IMR-90 (cell line): Measurements from ENCODE around the gene SLC25A44. TPM values are rescaled to one million over a fixed set of nuclear protein-coding genes. Genes with fewer than 3 reads are reported as not detected.

Source experiments
- ATAC-seq: fragments of 200-7000 bp; cut with Tn5 transposase; 2 replicates; pipeline ENCODE4 v1.9.1; 2020; ENCODE audit warnings: low read depth, mild to moderate bottlenecking, moderate library complexity
- BruUV-seq: library from RNA; stranded (reverse); fragments of 400-500 nt; replicated peaks from 2 replicates; lab custom pipeline; 2021; lab: Mats Ljungman, UMichigan
- CTCF ChIA-PET: fragments of 300-600 bp; formaldehyde crosslinking; extraction: SDS; loops from one replicate; lab custom pipeline; 2021; ENCODE audit warnings: antibody characterized with exemption; lab: Yijun Ruan, JAX
- POLR2A ChIA-PET: fragments of 300-600 bp; sonication (Branson Sonifier 250); formaldehyde crosslinking; loops from one replicate; lab custom pipeline; 2022; ENCODE audit warnings: antibody characterized with exemption; ENCODE audit not compliant: unreplicated experiment; lab: Charles Lee
- DNase-seq: peaks from one replicate; pipeline ENCODE4 v3.0.0; 2013
- H2AFZ ChIP-seq: replicated peaks from 2 replicates; pipeline ENCODE3; 2013; ENCODE audit warnings: low read length, mild to moderate bottlenecking; ENCODE audit not compliant: poor library complexity
- H2AK5ac ChIP-seq: 2 replicates; pipeline ENCODE4 v1.6.1; 2013; ENCODE audit warnings: low read depth, low read length, inconsistent platforms
- H2AK9ac ChIP-seq: replicated peaks from 2 replicates; pipeline ENCODE3; 2013; ENCODE audit warnings: mild to moderate bottlenecking, low read depth, low read length, moderate library complexity; ENCODE audit not compliant: poor library complexity
- H2BK120ac ChIP-seq: 2 replicates; pipeline ENCODE4 v1.6.1; 2013; ENCODE audit warnings: low read depth, low read length, inconsistent platforms
- H2BK15ac ChIP-seq: 3 replicates; pipeline ENCODE4 v1.6.1; 2013; ENCODE audit warnings: low read depth, low read length, inconsistent platforms
- H2BK20ac ChIP-seq: 2 replicates; pipeline ENCODE4 v1.6.1; 2013; ENCODE audit warnings: low read depth, mild to moderate bottlenecking, inconsistent platforms, low read length, moderate library complexity
- H2BK5ac ChIP-seq: 2 replicates; pipeline ENCODE4 v1.6.1; 2013; ENCODE audit warnings: mild to moderate bottlenecking, low read depth, low read length, inconsistent platforms; ENCODE audit not compliant: poor library complexity, severe bottlenecking
- H3K14ac ChIP-seq: replicated peaks from 2 replicates; pipeline ENCODE4 v1.6.1; 2013; ENCODE audit warnings: low read depth, low read length, inconsistent platforms
- H3K18ac ChIP-seq: 2 replicates; pipeline ENCODE4 v1.6.1; 2013; ENCODE audit warnings: low read depth, low read length, control low read depth
- H3K23ac ChIP-seq: 2 replicates; pipeline ENCODE4 v1.6.1; 2013; ENCODE audit warnings: low read depth, low read length, inconsistent platforms
- H3K27ac ChIP-seq: 2 replicates; pipeline ENCODE4 v1.5.1; 2013; ENCODE audit warnings: mild to moderate bottlenecking, control low read depth, low read length; ENCODE audit not compliant: insufficient read depth
- H3K27me3 ChIP-seq: 2 replicates; pipeline ENCODE4 v1.6.1; 2013; ENCODE audit warnings: low read length; ENCODE audit not compliant: control insufficient read depth, insufficient read depth
- H3K36me3 ChIP-seq: 2 replicates; pipeline ENCODE4 v1.6.1; 2013; ENCODE audit warnings: low read length, mixed read lengths; ENCODE audit not compliant: control insufficient read depth, insufficient read depth
- H3K4ac ChIP-seq: 2 replicates; pipeline ENCODE4 v1.6.1; 2013; ENCODE audit warnings: low read depth, low read length, inconsistent platforms
- H3K4me1 ChIP-seq: 2 replicates; pipeline ENCODE4 v1.6.1; 2013; ENCODE audit warnings: low read length, mixed read lengths; ENCODE audit not compliant: control insufficient read depth, insufficient read depth
- H3K4me2 ChIP-seq: 2 replicates; pipeline ENCODE4 v1.6.1; 2013; ENCODE audit warnings: low read depth, mild to moderate bottlenecking, control low read depth, low read length, moderate library complexity
- H3K4me3 ChIP-seq: 2 replicates; pipeline ENCODE4 v1.5.1; 2013; ENCODE audit warnings: low read depth, mild to moderate bottlenecking, control low read depth, low read length, moderate library complexity; ENCODE audit not compliant: insufficient read depth
- H3K56ac ChIP-seq: 2 replicates; pipeline ENCODE4 v1.6.1; 2013; ENCODE audit warnings: low read length, inconsistent platforms; ENCODE audit not compliant: insufficient read depth; ENCODE audit errors: extremely low read depth
- H3K79me1 ChIP-seq, 2 experiments: 2 replicates each; pipeline ENCODE4 v1.6.1; 2013; ENCODE audit warnings: low read length in 2 of 2, inconsistent platforms in 1 of 2, low read depth in 1 of 2
- H3K9ac ChIP-seq: 2 replicates; pipeline ENCODE4 v1.6.1; 2013; ENCODE audit warnings: low read depth, low read length, control low read depth
- H3K9me1 ChIP-seq: 2 replicates; pipeline ENCODE4 v1.6.1; 2013; ENCODE audit warnings: low read length, inconsistent platforms; ENCODE audit not compliant: insufficient read depth
- H3K9me3 ChIP-seq: 2 replicates; pipeline ENCODE4 v1.6.1; 2013; ENCODE audit warnings: low read length; ENCODE audit not compliant: control insufficient read depth, insufficient read depth
- H4K20me1 ChIP-seq: 2 replicates; pipeline ENCODE4 v1.6.1; 2013; ENCODE audit warnings: low read length, inconsistent platforms; ENCODE audit not compliant: insufficient read depth
- H4K5ac ChIP-seq: 2 replicates; pipeline ENCODE4 v1.6.1; 2013; ENCODE audit warnings: mild to moderate bottlenecking, low read depth, low read length, control low read depth
- H4K8ac ChIP-seq, 2 experiments: 2 replicates each; pipeline ENCODE4 v1.6.1; 2013; ENCODE audit warnings: low read depth in 2 of 2, low read length in 2 of 2, control low read depth in 1 of 2, inconsistent platforms in 1 of 2
- H4K91ac ChIP-seq: 2 replicates; pipeline ENCODE4 v1.6.1; 2013; ENCODE audit warnings: low read depth, low read length, inconsistent platforms; ENCODE audit not compliant: insufficient read depth
- BHLHE40 ChIP-seq: fragments of 150-350 bp; IDR thresholded peaks from 2 replicates; pipeline ENCODE4 v1.6.1; 2016; ENCODE audit warnings: mild to moderate bottlenecking, low read depth, low read length
- WGBS, 2 experiments: methylation state at CpG; one replicate each; pipeline versions ENCODE4 v1.1.5 to v1.1.7; 2013; ENCODE audit warnings: missing lambda C conversion rate in 2 of 2; ENCODE audit not compliant: insufficient read length in 1 of 2; ENCODE audit errors: extremely low coverage in 2 of 2; 5-methylcytosine and 5-hydroxymethylcytosine counted together
- dilution Hi-C: fragments of 300-500 bp; cut with HindIII; formaldehyde crosslinking; loops from one replicate; pipeline ENCODE4 v1.14.3; 2018; ENCODE audit warnings: low sequenced_read_pairs; ENCODE audit not compliant: unreplicated experiment
- in situ Hi-C: fragments of 300-500 bp; cut with MboI; formaldehyde crosslinking; loops from 3 replicates; pipeline ENCODE4 v1.14.3; 2019; ENCODE audit warnings: low sequenced_read_pairs, inconsistent platforms, mixed read lengths
- intact Hi-C: fragments of 100-400 bp; cut with micrococcal nuclease; formaldehyde crosslinking; loops from 2 replicates; pipeline ENCODE4 v1.10.0; 2022
- polyA plus RNA-seq, 3 experiments: library from polyadenylated mRNA; depleted of rRNA; stranded (reverse); fragments of >200 nt; gene quantifications; 2 replicates each; pipeline ENCODE4 v1.2.3, GENCODE V29; 2012; ENCODE audit warnings: low replicate concordance in 1 of 3
- total RNA-seq: library from RNA; depleted of rRNA; stranded (reverse); fragments of >200 nt; gene quantifications from 2 replicates; pipeline ENCODE4 v1.2.3, GENCODE V29; 2012

Gene SLC25A44
- total and polyA plus RNA-seq, 2 of the 4 experiments (the other 2 are of a cell fraction) = 12.7 to 20.2 TPM

- Histone ChIP-seq H2BK20ac (no peak overlapping the region), H4K91ac (no peak overlapping the region), H3K79me1 (peaks cover 14 to 31% of the 10 kb centered on the region in 2 experiments), H3K4me2 (no peak overlapping the region), H3K27ac (no peak overlapping the region), H3K4me1 (peaks cover 9% of the 10 kb centered on the region), H4K20me1 (peaks cover 24% of the 10 kb centered on the region), H3K4me3 (no peak overlapping the region), H4K8ac (no peak overlapping the region), H2AFZ (no peak overlapping the region), H3K18ac (no peak overlapping the region), H3K9ac (no peak overlapping the region), H3K4ac (no peak overlapping the region), H4K5ac (no peak overlapping the region), H3K56ac (no peak overlapping the region), H3K14ac (no peak overlapping the region), H2AK5ac (no peak overlapping the region), H2BK120ac (no peak overlapping the region), H2AK9ac (no peak overlapping the region), H3K23ac (no peak overlapping the region), H3K27me3 (no peaks in the 10 kb centered on the region), H2BK5ac (no peak overlapping the region), H3K36me3 (peaks cover 70% of the 10 kb centered on the region), H2BK15ac (no peak overlapping the region), H3K9me3 (no peaks in the 10 kb centered on the region), H3K9me1 (peaks cover 9% of the 10 kb centered on the region; the same call in 1 of the 2 replicates)
- CTCF ChIA-PET = interaction anchor here (1.1 kb wide), 1 partner anchor 26 kb away, joined by 6 read pairs; no protein-coding TSS in a partner anchor
- dilution Hi-C loops (no loop called here), intact Hi-C loops (no loop called here), in situ Hi-C loops (no loop called here)
- DNase-seq (no peak), ATAC-seq (no peak)
- no CpG with 5 or more reads among the region's 3 CpGs for WGBS, 2 experiments
- no peak for TF ChIP-seq BHLHE40
- POLR2A ChIA-PET = interaction anchor here (0.5 kb wide), 1 partner anchor 252 kb away, joined by 6 read pairs; no protein-coding TSS in a partner anchor
- BruUV-seq = no TSS peak
Measured at GRCh38 chr1:156259805-156260204, 65.9 kb downstream of the SLC25A44 start.
